Smooth muscle cell (in vitro differentiated cells): ENCODE measurements around the gene RBM33. TPM values are rescaled to one million over a fixed set of nuclear protein-coding genes. Genes with fewer than 3 reads are reported as not detected.

Experiments used
- DNase-seq: peaks from one replicate; lab custom pipeline; 2025; ENCODE audit not compliant: unreplicated experiment; lab: John Stamatoyannopoulos, UW
- H2AFZ ChIP-seq: fragments of 200-600 bp; sonication (generic); 2 replicates; pipeline ENCODE4 v1.6.0; 2016; ENCODE audit warnings: antibody characterized with exemption, low read depth, mild to moderate bottlenecking
- H3F3A ChIP-seq: fragments of 200-600 bp; sonication (generic); 2 replicates; pipeline ENCODE4 v1.6.0; 2017; ENCODE audit warnings: antibody characterized with exemption, low read depth
- H3K27ac ChIP-seq: fragments of 200-600 bp; sonication (generic); 2 replicates; pipeline ENCODE4 v1.5.1; 2016; ENCODE audit warnings: low read depth, mild to moderate bottlenecking
- H3K27me3 ChIP-seq: fragments of 200-600 bp; sonication (generic); 2 replicates; pipeline ENCODE4 v1.6.1; 2016; ENCODE audit warnings: low read depth, mild to moderate bottlenecking
- H3K36me3 ChIP-seq: fragments of 200-600 bp; sonication (generic); 2 replicates; pipeline ENCODE4 v1.5.1; 2016; ENCODE audit warnings: low read depth
- H3K4me1 ChIP-seq: fragments of 200-600 bp; sonication (generic); 2 replicates; pipeline ENCODE4 v1.5.1; 2016; ENCODE audit warnings: low read depth
- H3K4me2 ChIP-seq: fragments of 200-600 bp; sonication (generic); 2 replicates; pipeline ENCODE4 v1.6.0; 2016; ENCODE audit warnings: mild to moderate bottlenecking
- H3K4me3 ChIP-seq: fragments of 200-600 bp; sonication (generic); 2 replicates; pipeline ENCODE4 v1.5.1; 2016; ENCODE audit warnings: mild to moderate bottlenecking
- H3K79me2 ChIP-seq: fragments of 200-600 bp; sonication (generic); 2 replicates; pipeline ENCODE4 v1.6.0; 2016; ENCODE audit warnings: low read depth, mild to moderate bottlenecking
- H3K9ac ChIP-seq: fragments of 200-600 bp; sonication (generic); 2 replicates; pipeline ENCODE4 v1.6.0; 2016; ENCODE audit warnings: low read depth
- H3K9me3 ChIP-seq: fragments of 200-600 bp; sonication (generic); replicated peaks from 2 replicates; pipeline ENCODE4 v1.5.1; 2016; ENCODE audit warnings: low read depth
- H4K20me1 ChIP-seq: fragments of 200-600 bp; sonication (generic); 2 replicates; pipeline ENCODE4 v1.6.0; 2016; ENCODE audit warnings: low read depth
- WGBS: methylation state at CpG from one replicate; pipeline ENCODE4 v1.1.7; 2016; ENCODE audit warnings: low lambda C conversion rate; 5-methylcytosine and 5-hydroxymethylcytosine counted together
- polyA plus RNA-seq: library from polyadenylated mRNA; unstranded; fragments of >200 nt; fragmentation: Nextera tagmentation; extraction: Ambion mirVana; gene quantifications from 2 replicates; pipeline ENCODE4 v1.2.1, GENCODE V29; 2016
- total RNA-seq: library from RNA; depleted of rRNA; stranded (reverse); fragments of >200 nt; gene quantifications from 2 replicates; pipeline ENCODE4 v1.2.3, GENCODE V29; 2014
- TF ChIP-seq, protein P1 (sequence below): fragments of 200-600 bp; sonication (generic); IDR thresholded peaks from 2 replicates; pipeline ENCODE4 v1.5.1; 2017; ENCODE audit warnings: borderline replicate concordance, mild to moderate bottlenecking, antibody characterized with exemption; ENCODE audit not compliant: insufficient read depth, poor library complexity, severe bottlenecking

RBM33 gene
- total and polyA plus RNA-seq, 2 experiments from 2014 or later, result 22.5 to 25.3 TPM

DNA sequence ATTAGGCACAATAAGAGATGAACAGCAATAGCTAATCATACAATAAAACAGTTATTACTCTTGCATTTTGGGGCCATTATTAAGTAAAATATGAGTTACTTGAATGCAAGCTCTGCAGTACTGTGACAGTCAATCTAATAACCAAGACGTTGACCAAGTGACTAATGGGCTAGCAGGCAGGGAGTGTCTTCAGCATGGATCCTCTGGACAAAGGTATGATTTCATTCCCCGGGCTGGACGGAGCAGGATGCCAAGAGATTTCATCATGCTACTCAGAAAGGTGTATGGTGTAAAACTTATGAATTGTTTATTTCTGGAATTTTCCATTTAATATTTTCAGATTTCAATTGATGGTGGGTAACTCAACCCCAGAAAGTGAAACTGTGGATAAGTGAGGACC lies 86.9 kb downstream of the RBM33 start:
- no peaks in the 10 kb centered on the region for H3K9me3 ChIP-seq
- no peaks in the 10 kb centered on the region for H3F3A ChIP-seq
- no peak overlapping the region for H2AFZ ChIP-seq
- H3K79me2 ChIP-seq, result peaks cover 30% of the 10 kb centered on the region
- H3K27ac ChIP-seq, result peak overlapping the region; percentile 39
- 70% methylated on average over 3 of the region's 3 CpGs for WGBS
- no peaks in the 10 kb centered on the region for H3K36me3 ChIP-seq
- no peak for DNase-seq
- no peak overlapping the region for H3K9ac ChIP-seq
- no peaks in the 10 kb centered on the region for H3K4me1 ChIP-seq
- H3K27me3 ChIP-seq, result no peaks in the 10 kb centered on the region
- H4K20me1 ChIP-seq, result peaks cover 96% of the 10 kb centered on the region
- TF ChIP-seq, protein P1, sequence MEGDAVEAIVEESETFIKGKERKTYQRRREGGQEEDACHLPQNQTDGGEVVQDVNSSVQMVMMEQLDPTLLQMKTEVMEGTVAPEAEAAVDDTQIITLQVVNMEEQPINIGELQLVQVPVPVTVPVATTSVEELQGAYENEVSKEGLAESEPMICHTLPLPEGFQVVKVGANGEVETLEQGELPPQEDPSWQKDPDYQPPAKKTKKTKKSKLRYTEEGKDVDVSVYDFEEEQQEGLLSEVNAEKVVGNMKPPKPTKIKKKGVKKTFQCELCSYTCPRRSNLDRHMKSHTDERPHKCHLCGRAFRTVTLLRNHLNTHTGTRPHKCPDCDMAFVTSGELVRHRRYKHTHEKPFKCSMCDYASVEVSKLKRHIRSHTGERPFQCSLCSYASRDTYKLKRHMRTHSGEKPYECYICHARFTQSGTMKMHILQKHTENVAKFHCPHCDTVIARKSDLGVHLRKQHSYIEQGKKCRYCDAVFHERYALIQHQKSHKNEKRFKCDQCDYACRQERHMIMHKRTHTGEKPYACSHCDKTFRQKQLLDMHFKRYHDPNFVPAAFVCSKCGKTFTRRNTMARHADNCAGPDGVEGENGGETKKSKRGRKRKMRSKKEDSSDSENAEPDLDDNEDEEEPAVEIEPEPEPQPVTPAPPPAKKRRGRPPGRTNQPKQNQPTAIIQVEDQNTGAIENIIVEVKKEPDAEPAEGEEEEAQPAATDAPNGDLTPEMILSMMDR, result no peak
- H3K4me2 ChIP-seq, result no peak overlapping the region
- H3K4me3 ChIP-seq, result no peak overlapping the region

DNA sequence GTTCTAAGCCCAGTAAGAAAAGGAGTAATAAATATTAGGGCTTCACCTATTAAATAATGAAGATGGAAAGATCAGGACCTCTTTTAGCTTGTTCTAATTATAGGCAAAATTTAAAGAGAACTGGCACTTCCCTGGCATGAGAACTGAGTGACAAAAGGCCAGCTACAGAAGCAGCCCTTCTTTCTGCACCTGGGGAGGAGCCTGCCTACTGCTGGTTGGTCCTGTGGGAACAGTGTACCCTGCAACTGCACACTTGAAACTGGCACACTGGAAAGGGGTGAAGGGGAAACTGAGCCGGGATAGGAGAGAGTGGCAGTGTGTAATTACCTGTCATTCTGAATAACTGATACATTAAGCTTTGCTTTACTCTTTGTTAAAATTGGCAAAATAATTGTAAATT lies 87.4 kb downstream of the RBM33 start:
- H3F3A ChIP-seq, result no peaks in the 10 kb centered on the region
- WGBS, result 100% methylated on average over 1 of the region's 1 CpG
- H3K9me3 ChIP-seq, result no peaks in the 10 kb centered on the region
- H3K27ac ChIP-seq, result peak overlapping the region; percentile 39
- no peak overlapping the region for H2AFZ ChIP-seq
- H3K4me1 ChIP-seq, result no peaks in the 10 kb centered on the region
- peaks cover 25% of the 10 kb centered on the region for H3K79me2 ChIP-seq
- H3K4me2 ChIP-seq, result no peak overlapping the region
- H3K4me3 ChIP-seq, result no peak overlapping the region
- TF ChIP-seq, protein P1, result no peak
- no peak for DNase-seq
- H3K36me3 ChIP-seq, result no peaks in the 10 kb centered on the region
- no peaks in the 10 kb centered on the region for H3K27me3 ChIP-seq
- H3K9ac ChIP-seq, result no peak overlapping the region
- peaks cover 96% of the 10 kb centered on the region for H4K20me1 ChIP-seq

DNA sequence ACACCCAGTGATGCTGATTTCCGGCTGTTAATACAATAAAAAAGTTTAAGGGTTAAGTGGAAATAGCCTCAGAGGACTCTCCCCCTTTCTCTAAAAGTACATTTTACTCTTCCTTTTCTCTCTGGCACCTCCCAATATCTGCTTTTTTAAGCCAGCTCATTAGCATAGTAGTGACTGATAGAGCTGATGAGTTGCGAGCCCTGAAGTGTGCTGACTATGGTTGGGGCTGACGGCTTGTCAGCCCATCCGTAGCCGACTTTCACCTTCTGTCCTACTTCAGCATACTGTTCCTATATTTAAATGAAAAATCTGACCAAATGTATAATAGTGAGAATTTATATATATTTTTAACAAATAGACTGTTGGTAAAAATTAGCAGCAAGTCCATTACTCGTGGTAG lies 87.8 kb downstream of the RBM33 start:
- TF ChIP-seq, protein P1, result no peak
- no peaks in the 10 kb centered on the region for H3F3A ChIP-seq
- no peak overlapping the region for H2AFZ ChIP-seq
- H3K4me2 ChIP-seq, result no peak overlapping the region
- no peak for DNase-seq
- peaks cover 25% of the 10 kb centered on the region for H3K79me2 ChIP-seq
- no peak overlapping the region for H3K4me3 ChIP-seq
- H3K27me3 ChIP-seq, result no peaks in the 10 kb centered on the region
- H3K9me3 ChIP-seq, result no peaks in the 10 kb centered on the region
- 95% methylated on average over 6 of the region's 6 CpGs for WGBS
- H3K4me1 ChIP-seq, result no peaks in the 10 kb centered on the region
- H4K20me1 ChIP-seq, result peaks cover 96% of the 10 kb centered on the region
- no peak overlapping the region for H3K9ac ChIP-seq
- no peak overlapping the region for H3K27ac ChIP-seq
- no peaks in the 10 kb centered on the region for H3K36me3 ChIP-seq

DNA sequence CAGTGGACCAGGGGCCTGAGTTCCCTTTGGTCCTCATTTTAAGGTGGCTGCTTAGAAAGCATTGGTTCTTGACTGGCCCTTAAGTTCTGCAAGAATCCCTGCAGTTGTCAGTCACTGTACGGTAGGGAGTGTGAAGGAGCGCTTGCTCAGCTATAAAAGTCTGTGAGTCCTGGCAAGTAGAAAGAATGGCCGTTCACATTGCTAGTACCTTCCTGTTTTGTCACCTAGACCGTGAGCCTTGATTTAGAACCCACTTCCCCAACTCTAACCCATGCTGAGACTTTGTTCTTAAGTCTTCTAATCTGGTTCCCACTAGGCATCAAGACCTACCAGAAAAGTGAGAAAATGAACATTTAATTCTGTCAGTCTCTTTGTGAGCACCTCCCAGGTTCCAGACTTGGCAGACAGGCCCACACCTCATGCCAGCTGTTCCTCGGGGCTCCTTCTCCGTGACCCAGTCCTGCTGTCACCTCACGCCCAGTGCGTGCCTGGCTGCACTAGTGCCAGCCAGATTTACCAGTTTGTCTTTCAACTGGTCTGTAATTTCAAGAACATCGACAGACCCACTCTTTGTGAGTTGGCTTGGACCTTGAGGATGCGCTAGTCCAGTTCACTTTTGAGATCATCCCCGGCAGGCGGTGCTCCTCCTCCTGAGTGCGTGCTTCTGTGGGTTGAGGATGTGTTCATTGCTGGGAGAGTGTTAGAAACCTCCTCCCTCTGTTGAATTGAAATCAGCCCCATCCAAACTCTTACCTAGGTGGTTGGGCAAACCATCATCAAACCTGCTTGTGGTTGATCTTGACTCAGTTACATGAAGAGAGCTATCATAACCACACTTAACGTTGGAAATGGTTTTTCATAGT lies 89.4 kb downstream of the RBM33 start:
- TF ChIP-seq, protein P1, result no peak
- no peaks in the 10 kb centered on the region for H3F3A ChIP-seq
- WGBS, result 95% methylated on average over 14 of the region's 14 CpGs
- H3K9me3 ChIP-seq, result no peaks in the 10 kb centered on the region
- H3K9ac ChIP-seq, result no peak overlapping the region
- no peak overlapping the region for H3K4me3 ChIP-seq
- peaks cover 25% of the 10 kb centered on the region for H3K79me2 ChIP-seq
- no peaks in the 10 kb centered on the region for H3K27me3 ChIP-seq
- H3K4me1 ChIP-seq, result no peaks in the 10 kb centered on the region
- DNase-seq, result no peak
- peaks cover 95% of the 10 kb centered on the region for H4K20me1 ChIP-seq
- no peak overlapping the region for H3K27ac ChIP-seq
- peaks cover 9% of the 10 kb centered on the region for H3K36me3 ChIP-seq
- no peak overlapping the region for H2AFZ ChIP-seq
- no peak overlapping the region for H3K4me2 ChIP-seq
